ENCODE results near the gene PRPF38B.
A peak's percentile ranks its signal among the peaks of the same experiment; 100 is the strongest.

The PRPF38B gene

DNA sequence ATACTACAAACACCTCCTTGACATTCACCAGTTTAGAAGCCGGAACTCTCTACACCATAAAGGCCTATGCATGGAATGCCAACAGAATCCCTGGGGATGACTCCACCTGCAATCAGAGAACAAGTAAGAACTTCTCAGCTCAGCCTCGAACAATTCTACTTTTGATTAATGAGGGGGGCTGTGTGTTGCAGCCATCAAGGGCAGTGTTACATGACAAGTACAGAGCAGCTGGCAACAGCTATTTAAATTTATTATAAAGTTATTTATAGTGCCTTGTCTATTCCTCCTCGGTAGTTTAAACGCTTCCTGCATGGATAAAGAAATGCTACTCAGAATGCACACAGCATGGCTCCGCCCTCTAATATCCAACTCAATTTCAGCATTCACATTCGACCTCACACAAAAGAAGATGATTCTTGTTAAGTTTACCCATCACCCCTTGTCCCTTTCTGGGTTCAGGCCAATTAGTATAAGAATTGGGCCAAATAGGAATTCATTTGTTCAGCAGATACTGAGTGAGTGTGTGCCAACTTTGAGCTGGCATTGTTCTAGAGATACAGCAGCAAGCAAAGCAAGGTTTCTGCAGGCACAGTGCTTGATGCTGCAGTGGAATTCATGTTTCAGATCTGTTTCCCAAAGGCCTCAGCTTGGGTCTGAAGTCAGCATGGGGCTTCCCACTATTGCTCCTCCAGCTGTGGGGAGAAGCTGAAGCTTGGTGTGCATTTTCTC, 27.0 kb downstream of the PRPF38B start:
- DNase-seq, result peak; percentile 16

DNA sequence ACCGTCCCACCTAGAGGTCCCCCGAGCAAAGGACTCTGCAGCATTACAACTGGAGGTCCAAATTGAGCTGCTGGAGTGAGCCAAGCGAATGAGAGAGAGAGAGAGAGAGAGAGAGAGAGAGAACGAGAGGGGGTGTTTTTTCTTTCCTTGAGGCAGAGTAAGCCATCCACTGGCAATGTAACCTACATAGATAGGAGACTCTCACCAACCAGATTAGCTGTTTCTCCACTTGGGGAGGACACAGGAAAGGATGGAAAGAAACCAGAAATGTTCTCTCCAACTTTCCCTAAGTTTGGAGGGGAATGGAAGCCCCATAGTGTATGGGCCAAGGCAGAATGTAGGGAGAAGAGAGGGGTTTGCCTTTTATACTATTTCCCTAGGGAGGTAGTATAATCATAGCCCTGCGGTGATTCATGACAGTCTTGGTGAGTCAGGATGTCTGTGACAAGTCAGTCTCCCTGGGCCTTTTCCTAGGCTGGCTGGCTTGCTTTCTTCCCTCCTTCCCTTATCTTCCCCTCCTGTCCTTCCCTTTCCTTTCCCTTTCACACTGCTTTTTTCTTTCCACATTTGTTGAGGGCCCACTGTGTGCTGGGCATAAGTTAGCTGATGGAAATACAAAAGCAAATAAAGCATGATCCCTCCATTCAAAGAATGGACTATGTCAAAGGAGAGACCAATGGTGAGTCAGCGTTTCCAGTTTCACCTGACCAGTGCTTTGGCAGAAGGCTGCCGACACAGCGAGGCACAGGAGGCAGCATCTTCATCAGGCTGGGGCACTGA, 27.7 kb downstream of the PRPF38B start:
- DNase-seq, result peak; percentile 95

DNA sequence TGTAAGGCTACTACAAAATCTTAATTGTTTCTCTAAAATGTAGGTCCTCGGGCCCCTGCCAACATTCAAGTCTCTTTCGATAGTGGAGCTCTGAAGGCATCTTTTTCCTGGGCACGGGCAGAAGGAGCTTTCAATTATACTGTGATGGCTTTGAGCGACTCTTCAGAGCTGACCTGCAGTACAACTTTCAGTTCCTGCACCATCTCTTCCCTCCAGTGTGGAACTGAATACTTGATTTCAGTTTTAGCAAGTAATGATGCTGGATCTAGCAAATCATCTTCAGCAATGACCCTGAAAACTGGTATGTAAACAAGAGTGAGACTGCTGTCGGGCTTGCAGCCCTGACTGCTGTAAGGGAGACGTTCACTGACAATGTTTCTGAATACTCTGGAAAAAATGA, 30.2 kb downstream of the PRPF38B start:
- DNase-seq, result no peak

DNA sequence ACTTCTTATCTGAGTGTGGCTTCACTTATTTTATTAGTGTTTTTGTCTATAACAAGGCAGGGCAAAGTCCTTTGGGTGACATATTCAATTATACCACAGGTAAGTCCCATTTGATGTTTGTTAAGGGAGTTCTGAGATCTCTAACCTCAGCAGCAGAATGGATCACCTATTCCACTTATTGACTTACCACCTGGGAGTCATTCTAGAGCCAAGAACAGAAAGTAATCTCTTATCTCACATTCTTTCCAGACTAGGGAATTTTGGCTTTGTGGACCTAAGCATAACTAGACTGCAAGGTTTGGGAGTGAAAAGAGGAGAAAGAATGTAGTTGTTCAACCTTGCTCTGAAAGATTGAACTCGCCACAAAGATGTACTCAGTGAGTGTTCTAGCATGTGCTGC, 33.8 kb downstream of the PRPF38B start:
- DNase-seq, result no peak

DNA sequence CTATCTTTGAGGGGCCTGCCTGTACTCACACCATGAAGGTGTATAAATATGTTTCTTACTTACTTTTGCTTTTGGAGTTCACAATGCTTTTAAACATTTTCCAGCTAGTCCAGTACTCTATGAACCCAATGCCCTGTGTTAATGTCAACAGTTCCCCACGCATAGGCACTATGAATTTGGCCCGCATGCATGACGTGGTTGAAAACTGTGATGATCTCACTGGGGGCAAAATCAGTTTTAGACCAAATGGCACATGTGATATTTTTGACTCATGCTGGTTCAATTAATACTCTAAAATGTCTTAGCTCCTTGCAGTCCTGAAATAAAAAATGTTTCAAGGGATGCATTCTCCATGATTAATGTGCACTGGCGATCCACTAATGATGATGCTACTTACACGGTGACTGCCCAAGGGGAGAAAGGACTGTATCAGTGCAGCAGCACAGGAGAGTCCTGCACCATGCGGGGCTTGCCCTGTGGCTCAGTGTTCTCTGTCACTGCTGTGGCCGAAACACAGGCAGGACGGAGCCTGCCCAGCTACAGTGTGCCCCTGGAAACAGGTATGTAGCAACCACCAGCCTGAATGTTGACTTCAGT, 36.3 kb downstream of the PRPF38B start:
- DNase-seq, result no peak

DNA sequence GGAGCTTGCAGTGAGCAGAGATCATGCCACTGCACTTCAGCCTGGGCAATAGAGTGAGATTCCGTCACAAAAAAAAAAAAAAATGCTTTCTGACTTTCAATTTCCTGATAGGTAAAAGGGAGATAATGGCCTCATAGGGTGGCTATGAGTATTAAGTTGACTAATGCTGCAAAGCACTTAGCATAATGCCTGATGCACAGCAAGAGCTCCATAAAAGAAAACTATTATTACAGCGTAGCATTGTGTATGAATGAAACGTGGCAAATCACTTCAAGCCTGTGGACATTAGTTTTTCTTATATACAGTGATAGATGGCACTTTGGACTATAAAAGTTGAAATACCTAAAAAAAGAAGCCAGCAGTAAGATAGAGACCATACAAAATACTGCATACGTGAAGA, 37.4 kb downstream of the PRPF38B start:
- no peak for DNase-seq

DNA sequence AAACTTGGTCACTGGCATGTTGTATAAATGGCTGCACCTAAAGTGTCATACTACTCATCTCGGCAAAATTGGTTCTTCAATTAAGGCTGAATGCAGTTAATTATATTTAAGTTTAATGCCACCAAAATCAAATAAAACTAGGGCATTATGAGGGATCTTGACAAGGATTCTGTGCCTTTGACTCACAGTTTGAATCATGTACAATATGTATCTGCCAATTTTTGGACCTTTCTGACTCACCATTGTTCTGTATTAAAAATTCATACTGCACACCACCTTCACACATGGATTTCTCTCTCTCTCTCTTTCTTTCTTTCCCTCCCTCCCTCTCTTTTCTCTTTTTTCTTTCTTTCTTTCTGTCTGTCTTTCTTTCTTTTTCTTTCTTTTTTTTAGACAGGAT, 40.3 kb downstream of the PRPF38B start:
- DNase-seq, result peak; percentile 30

DNA sequence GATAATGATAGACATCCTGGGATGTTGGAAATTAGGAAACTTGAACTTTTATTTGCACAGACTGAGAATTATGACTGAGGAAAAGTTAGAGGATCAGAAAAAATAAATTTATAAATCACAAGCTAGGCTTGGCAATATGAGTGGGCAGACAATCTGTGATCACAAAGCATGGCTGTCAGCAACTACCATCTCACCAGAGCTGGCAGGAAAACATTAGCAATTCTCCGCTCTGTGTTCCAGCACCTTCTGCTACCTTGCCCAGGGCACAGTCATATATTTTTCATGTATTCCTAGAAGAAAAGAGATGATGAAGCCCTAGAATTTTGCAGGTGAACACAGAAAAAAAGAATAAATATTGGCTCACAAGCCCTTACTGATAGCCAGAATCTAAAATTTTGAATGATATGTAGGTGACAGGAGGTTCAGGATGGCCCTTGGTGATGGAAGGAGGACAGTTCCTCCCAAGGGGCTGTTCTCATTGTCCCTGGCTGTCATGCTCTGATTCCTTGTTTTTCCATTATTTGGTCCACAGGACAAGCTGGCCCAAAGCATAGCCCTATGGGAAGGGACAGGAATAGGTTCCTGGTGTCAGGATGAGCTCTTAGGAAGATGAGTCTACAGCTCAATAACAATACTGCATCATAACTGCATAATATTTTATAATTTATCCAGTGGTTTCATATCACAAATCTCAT, 42.2 kb downstream of the PRPF38B start:
- no peak for DNase-seq

DNA sequence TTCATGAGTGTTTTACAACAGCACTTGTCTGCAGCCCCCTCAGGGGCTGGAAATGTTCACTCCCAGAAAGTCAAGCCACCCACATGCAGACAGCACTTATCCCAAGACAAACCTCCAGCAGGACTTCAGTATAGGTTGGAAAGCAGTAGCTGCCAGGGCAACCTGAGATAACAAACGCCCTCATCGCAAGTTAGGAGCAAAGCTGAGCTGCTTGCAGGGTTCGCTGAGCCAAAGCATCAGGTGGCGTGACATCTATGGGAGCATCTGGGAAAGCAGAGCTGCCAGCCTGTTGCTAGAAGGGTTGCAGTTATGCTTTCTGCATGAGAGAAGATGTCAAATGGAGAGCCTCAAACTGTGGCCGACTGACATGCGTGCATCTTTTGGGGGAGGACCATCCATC, 50.1 kb downstream of the PRPF38B start:
- DNase-seq, result no peak

DNA sequence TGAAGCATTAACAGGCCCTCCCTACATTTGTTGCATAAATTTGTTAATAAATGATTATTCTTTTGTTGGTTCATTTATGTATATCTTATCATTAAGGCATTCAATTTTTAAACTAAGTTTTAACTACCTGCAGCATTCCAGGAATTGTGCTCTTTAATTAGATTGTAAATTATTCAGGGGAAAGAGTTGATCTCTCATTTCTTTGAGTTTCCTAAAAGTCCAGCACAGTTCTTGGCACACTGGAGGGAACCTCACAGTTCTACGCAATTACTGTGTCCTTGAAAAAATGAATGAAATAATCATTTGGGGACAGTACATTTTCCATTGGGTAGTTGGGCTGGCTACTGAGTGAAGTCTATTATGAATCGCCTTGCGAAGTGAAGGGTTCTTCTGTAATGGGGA, 53.9 kb downstream of the PRPF38B start:
- no peak for DNase-seq

DNA sequence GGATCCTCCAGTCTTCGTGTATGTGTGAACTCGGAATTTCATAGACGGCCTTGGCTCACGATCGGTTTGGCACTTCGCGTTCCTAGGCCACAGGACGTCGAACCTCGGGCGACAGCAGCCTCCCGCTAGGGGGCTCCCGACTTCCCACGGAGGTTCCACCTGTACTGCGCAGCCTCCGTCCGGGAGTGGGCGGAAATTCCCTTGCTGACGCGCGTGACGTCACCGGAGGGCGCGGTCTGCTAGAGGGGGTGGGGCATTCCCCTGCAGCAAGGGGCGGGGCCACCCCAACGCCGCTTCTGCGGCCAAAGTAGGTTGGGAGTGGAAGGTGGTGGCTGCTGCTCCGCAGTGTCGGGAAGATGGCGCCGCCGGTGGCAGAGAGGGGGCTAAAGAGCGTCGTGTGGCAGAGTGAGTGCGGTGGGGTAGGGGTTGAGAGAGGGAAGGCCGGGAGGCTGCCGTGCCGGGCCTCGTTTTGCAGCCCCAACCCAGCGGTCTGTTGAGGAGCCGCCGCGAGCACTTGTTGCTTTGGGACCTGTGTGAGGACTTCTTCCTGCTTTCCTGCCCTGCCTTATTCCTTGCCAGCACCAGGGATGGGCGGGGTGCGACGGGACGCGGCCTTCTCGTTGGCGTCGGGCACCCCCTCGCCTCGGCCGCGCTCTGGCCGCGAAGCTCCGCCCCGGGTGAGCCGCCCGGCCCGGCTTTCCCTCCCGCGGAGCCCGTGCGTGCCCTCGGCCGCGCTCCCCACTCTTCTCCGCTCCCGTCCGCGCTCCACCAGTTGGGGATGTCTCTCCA, 54.5 kb downstream of the PRPF38B start, which contains the start of gene STXBP3:
TSS of gene STXBP3 (plus strand) at position 293 of the 789 bp plus-strand sequence. CDS start at position 357, 64 bp downstream.
- DNase-seq, result peak; percentile 97

DNA sequence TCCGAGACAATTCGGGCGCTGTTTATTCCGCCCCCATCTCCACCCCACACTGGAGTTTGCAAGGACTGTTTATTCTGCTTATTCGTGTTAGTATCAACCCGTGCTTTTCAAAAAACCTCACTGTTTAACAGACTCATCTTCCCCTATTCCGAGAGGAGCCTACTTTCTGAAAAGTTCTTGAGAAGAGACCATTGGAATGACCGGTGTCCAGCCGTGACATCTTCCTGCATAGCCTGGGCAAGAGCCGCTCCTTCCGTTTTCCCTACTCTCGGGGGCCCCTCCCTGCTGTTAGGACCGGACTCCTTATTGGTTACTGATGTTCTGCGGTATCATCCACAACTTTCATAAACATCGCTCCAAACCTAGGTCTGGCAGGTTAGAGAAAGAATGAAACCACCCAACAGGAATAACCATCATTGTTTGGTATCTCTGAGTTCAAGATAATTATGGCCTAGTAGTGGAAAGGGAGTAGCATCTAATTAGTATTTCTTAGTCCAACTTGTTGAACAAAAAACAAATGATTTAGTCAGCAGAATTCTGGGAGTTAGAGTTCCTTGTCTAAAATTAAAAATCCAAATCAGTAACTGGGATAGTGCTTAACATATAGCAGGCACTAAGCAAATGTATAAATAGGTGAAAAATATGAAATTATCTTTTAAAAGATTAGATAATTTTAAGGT, 55.2 kb downstream of the PRPF38B start:
- DNase-seq, result peak; percentile 82

DNA sequence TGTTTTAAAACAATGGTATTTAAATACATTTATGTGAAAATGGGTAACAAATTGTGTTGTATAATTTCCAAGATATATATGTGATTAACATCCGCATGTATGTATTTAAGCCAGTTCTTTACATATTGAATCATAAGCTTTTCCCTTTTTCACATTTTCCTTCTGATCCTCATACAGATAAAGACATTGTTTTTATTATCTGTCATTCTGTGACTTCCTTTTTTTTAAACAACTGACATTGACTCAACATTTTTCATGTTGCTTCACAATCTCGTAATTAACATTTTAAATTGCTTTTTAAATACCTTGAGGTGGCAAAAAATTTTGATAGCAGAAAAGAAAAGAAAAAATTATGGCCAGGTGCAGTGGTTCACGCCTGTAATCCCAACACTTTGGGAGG, 55.8 kb downstream of the PRPF38B start:
- DNase-seq, result no peak

DNA sequence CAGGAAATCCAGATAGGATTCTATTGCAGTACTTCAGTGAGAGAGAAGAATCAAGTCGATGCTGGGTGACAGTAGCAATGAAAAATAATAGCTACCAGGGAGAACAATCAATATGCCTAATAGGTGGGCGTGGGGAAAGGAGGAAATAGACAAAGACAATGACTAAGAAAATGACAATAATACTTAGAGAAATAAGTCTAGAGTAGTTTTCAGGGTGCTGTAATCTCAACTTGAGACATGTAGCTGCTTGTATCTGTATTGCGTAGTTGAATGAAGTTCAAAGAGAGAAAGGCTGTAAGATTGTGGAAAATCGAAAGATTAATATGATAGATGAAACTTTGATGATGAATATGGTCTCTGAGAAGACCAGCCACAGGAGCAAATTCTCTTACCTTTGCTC, 57.0 kb downstream of the PRPF38B start:
- no peak for DNase-seq

DNA sequence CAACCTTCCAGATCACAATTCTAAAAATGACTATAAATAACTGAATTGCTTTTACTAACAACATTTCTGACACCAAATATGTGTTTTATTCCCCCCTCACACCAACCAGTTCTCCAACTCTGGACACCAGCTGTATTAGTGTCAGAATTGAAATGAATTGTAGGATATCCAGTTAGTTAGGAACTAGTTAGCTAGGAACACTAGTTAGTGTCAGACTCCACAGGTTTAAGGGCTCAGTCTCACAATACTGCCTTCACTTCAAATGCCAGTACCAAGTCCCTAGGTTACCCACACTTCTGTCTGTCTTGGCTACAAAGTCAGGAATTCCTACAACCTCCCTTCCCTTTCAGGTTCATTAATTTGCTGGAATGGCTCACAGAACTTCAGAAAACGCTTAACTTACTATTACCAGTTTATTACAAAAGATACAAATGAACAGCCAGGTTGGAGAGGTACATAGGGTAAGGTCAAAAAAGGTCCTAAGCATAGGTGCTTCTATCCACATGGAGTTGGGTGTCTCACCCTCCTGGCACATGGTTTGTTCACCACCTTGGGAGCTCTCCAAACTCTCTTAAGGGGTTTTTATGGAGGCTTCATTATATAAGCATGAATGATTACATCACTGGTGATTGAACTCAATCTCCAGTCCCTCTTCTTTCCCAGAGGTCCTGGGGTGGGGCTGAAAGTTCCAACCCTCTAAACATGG, 58.5 kb downstream of the PRPF38B start:
- no peak for DNase-seq
